Measurements from ENCODE around the gene AK9.

DNA sequence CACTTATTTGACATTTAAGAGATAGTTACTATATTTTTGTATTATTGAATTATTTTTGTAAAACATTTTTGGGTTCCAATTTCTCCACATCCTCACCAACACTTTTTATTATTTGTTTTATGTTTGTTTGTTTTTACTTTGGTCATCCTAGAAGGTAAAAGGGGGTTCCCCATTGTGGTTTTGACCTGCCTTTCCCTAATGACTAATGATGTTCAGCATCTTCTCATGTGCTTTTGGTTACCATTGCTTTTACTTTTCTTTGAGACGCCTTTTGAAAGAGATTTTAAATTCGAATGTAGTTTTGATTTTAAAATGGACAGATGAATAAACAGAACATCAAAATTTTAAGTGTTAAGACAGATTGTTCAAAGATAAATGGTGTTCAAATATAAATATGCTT lies 46.9 kb downstream of the AK9 start:
- no peak for TF ChIP-seq POLR2A (IDR thresholded peaks at IDR 0.05)
- TF ChIP-seq CTCF (IDR thresholded peaks at IDR 0.05), result no peak
- TF ChIP-seq POLR2AphosphoS5 (IDR thresholded peaks at IDR 0.05), result no peak
